ENCODE measurements around the gene STXBP5. TPM values are rescaled to one million over a fixed set of nuclear protein-coding genes. Genes with fewer than 3 reads are reported as not detected.

STXBP5 gene
- total and polyA plus RNA-seq, 2 of the 13 experiments (the other 11 are each of a cell fraction or from before 2014, with no cell fraction given), result 8.8 to 19.4 TPM

DNA sequence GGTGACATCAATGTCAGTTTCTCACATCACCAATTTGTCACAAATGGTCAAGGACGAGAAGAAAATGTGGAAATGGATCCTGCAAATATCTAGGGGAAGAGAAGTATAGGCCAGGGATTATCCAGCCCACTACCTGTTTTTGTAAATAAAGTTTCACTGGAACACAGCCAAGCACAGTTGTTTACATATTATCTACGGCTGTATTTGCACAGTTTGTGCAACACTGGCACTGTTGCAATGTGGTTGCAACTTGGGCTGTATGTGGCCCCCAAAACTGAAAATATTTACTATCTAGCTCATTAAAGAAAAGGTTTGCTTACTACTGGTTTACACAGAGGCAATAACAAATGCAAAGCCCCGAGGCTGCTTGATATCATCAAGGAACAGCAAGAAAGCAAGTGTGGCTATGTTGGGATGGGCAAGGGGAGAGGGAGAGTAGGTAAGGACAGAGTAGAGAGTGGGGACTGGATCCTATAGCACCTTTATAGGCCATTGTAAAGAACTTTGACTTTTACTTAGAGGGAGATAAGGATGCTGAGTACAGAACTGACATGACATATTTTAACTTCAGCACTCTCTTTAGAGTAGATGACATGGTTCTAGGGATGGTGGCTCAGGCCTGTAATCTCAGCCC lies 11.8 kb upstream of the STXBP5 start (continued):
- TF ChIP-seq, protein P1, sequence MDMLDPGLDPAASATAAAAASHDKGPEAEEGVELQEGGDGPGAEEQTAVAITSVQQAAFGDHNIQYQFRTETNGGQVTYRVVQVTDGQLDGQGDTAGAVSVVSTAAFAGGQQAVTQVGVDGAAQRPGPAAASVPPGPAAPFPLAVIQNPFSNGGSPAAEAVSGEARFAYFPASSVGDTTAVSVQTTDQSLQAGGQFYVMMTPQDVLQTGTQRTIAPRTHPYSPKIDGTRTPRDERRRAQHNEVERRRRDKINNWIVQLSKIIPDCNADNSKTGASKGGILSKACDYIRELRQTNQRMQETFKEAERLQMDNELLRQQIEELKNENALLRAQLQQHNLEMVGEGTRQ (IDR thresholded peaks at IDR 0.05; ENCODE audit: low read depth, low read length), result no peak
- TF ChIP-seq, protein P1 (CRISPR knock-in tag; IDR thresholded peaks at IDR 0.05; ENCODE audit: borderline replicate concordance), result no peak
- TF ChIP-seq ZSCAN20 (CRISPR knock-in tag; IDR thresholded peaks at IDR 0.05; ENCODE audit: borderline replicate concordance) (no peak), ZNF607 (CRISPR knock-in tag; IDR thresholded peaks at IDR 0.05; ENCODE audit: borderline replicate concordance) (peak; percentile 67; the same call in 1 of the 2 replicates), TGIF2 (CRISPR knock-in tag; IDR thresholded peaks at IDR 0.05) (peak; percentile 75; the same call in 1 of the 2 replicates), TCF7 (IDR thresholded peaks at IDR 0.05; ENCODE audit: low read depth) (peak; percentile 64), ELF1 (CRISPR knock-in tag; IDR thresholded peaks at IDR 0.05) (peak; percentile 43; the same call in 1 of the 2 replicates), JARID2 (CRISPR knock-in tag; IDR thresholded peaks at IDR 0.05; ENCODE audit: insufficient replicate concordance) (no peak), JUN (CRISPR knock-in tag; IDR thresholded peaks at IDR 0.05) (0 out of 2 replicates have a peak, but pooled peaks have one; percentile 25), ZNF563 (CRISPR knock-in tag; IDR thresholded peaks at IDR 0.05) (no peak), SNAI1 (CRISPR knock-in tag; IDR thresholded peaks at IDR 0.05; ENCODE audit: borderline replicate concordance) (no peak), ZNF30 (CRISPR knock-in tag; IDR thresholded peaks at IDR 0.05) (no peak), GPN1 (CRISPR knock-in tag; IDR thresholded peaks at IDR 0.05; ENCODE audit: borderline replicate concordance) (no peak), SIX1 (CRISPR knock-in tag; IDR thresholded peaks at IDR 0.05; ENCODE audit: borderline replicate concordance) (peak; percentile 39; the same call in 1 of the 2 replicates)
- TF ChIP-seq, protein P2, sequence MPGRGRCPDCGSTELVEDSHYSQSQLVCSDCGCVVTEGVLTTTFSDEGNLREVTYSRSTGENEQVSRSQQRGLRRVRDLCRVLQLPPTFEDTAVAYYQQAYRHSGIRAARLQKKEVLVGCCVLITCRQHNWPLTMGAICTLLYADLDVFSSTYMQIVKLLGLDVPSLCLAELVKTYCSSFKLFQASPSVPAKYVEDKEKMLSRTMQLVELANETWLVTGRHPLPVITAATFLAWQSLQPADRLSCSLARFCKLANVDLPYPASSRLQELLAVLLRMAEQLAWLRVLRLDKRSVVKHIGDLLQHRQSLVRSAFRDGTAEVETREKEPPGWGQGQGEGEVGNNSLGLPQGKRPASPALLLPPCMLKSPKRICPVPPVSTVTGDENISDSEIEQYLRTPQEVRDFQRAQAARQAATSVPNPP (CRISPR knock-in tag; IDR thresholded peaks at IDR 0.05), result no peak
- TF ChIP-seq, protein P3, sequence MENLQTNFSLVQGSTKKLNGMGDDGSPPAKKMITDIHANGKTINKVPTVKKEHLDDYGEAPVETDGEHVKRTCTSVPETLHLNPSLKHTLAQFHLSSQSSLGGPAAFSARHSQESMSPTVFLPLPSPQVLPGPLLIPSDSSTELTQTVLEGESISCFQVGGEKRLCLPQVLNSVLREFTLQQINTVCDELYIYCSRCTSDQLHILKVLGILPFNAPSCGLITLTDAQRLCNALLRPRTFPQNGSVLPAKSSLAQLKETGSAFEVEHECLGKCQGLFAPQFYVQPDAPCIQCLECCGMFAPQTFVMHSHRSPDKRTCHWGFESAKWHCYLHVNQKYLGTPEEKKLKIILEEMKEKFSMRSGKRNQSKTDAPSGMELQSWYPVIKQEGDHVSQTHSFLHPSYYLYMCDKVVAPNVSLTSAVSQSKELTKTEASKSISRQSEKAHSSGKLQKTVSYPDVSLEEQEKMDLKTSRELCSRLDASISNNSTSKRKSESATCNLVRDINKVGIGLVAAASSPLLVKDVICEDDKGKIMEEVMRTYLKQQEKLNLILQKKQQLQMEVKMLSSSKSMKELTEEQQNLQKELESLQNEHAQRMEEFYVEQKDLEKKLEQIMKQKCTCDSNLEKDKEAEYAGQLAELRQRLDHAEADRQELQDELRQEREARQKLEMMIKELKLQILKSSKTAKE (CRISPR knock-in tag; IDR thresholded peaks at IDR 0.05; ENCODE audit: borderline replicate concordance), result no peak
- TF ChIP-seq, protein P4, sequence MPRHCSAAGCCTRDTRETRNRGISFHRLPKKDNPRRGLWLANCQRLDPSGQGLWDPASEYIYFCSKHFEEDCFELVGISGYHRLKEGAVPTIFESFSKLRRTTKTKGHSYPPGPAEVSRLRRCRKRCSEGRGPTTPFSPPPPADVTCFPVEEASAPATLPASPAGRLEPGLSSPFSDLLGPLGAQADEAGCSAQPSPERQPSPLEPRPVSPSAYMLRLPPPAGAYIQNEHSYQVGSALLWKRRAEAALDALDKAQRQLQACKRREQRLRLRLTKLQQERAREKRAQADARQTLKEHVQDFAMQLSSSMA (CRISPR knock-in tag; IDR thresholded peaks at IDR 0.05), result no peak; the same call in 1 of the 2 replicates
- TF ChIP-seq, protein P5, sequence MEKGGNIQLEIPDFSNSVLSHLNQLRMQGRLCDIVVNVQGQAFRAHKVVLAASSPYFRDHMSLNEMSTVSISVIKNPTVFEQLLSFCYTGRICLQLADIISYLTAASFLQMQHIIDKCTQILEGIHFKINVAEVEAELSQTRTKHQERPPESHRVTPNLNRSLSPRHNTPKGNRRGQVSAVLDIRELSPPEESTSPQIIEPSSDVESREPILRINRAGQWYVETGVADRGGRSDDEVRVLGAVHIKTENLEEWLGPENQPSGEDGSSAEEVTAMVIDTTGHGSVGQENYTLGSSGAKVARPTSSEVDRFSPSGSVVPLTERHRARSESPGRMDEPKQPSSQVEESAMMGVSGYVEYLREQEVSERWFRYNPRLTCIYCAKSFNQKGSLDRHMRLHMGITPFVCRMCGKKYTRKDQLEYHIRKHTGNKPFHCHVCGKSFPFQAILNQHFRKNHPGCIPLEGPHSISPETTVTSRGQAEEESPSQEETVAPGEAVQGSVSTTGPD (CRISPR knock-in tag; IDR thresholded peaks at IDR 0.05), result no peak
- TF ChIP-seq, protein P6, sequence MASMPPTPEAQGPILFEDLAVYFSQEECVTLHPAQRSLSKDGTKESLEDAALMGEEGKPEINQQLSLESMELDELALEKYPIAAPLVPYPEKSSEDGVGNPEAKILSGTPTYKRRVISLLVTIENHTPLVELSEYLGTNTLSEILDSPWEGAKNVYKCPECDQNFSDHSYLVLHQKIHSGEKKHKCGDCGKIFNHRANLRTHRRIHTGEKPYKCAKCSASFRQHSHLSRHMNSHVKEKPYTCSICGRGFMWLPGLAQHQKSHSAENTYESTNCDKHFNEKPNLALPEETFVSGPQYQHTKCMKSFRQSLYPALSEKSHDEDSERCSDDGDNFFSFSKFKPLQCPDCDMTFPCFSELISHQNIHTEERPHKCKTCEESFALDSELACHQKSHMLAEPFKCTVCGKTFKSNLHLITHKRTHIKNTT (CRISPR knock-in tag; IDR thresholded peaks at IDR 0.05), result no peak
